NCI-H69 (cell line): Measurements from ENCODE around the gene SPARC.

Source experiments
- DNase-seq: peaks from one replicate; lab custom pipeline; 2025; lab: John Stamatoyannopoulos, UW

Gene SPARC

GRCh38 chr5:151679421-151680155 lies 7.1 kb downstream of the SPARC start:
- DNase-seq: no peak

- DNase-seq: no peak
Observed at GRCh38 chr5:151678713-151679112, 8.0 kb downstream of the SPARC start.

DNA sequence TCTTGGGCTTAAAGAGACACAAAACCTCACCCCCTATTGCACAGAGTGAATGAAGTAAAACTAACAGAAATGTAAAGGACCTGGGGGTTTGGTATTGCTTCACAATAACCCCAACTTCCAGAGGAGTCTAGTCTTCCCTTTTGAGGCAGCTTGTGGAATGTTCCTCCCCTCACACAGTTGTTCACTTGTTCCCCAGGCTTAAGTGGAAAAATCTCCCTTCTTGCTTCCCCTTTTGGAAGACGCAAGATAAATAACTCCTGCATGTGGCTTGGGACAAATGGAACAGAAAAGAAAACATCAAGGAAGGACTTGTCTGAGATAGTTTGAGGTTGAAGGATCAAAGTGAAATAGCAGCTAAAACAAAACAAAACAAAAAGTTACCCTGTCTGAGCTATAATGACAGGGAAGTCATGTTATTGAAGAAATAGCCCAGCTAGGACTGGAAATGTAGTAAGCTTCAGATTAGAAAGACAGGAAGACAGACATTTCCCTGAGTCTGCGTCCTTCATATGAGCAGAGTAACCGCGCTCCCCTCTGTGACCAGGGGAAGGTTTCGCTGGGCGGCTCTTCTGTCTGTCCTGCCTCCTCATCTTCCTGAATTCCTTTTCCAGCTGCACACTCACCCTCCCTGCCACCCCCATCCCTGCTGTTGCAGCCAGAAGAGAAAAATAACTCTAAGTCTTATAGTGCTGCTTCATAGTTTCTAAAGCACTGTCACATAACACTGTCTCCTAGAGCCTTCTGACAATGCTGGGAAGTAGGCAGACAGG lies 8.8 kb downstream of the SPARC start:
- DNase-seq: no peak

DNA sequence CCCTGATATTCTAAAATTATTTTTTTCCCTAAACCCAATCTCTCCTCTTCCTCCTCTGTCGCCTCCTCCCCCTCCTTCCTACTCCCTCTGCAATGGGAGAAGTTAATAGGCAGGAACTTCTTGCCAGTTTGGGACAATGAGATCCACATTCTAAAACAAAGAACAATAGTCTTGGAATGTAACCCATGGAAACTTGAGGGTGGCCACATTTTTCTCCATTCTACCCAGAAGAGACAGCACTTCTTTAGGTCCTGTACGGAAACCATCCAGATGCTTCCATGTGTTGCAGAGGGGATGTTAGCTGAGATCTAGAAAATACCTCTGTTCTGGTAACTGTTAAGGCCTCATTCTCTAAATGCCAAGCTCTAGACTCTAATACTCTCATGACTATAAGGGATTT lies 10.0 kb downstream of the SPARC start:
- DNase-seq: no peak

- DNase-seq: no peak
Observed at GRCh38 chr5:151676314-151676712, 10.4 kb downstream of the SPARC start.

- DNase-seq: no peak
Observed at GRCh38 chr5:151675611-151676313, 11.0 kb downstream of the SPARC start.

DNA sequence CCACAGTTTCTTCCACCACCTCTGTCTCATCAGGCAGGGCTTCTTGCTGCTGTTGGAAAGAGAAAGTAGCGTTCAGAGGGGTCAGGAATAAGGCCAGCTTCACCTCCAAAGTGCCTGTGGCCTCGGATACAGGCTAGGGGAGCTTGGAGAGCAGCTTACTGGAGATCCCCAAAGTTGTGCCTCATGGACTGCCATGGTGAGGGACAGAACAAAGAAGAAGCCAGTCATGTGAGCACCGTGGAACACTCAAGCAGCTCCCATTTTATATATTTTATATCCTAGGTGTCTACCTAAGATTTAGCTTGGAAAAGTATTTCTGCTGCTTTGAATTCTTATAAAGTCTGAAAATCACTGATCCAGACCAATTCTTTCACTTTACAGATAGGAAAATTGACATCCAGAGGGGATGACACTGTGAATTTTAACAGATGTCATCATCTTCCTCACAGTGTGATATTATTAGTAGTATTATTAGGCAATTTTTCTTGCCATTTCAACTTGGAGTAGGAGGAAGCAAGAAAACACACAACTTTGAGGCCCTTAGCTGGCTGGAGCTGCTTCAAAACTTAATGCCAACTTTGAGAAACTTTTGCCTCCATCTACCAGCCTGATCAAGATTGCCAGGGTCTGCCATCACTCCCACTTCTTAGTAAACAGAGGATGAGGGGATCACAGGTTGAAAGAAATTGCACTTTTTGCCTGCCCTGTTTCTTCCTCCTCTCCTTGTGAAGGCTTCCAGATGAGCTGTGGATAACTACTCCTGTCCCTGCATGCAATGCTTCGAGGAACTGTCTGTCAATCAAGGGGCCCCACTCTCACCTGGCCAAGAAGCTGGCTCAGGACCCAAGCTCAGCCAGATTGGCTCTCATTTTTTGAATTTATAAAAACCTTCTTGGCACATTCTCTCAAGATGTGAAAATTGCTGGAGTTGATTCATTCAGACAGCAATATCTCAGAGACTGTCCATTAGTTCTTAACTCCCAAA lies 11.8 kb downstream of the SPARC start:
- no peak for DNase-seq

DNA sequence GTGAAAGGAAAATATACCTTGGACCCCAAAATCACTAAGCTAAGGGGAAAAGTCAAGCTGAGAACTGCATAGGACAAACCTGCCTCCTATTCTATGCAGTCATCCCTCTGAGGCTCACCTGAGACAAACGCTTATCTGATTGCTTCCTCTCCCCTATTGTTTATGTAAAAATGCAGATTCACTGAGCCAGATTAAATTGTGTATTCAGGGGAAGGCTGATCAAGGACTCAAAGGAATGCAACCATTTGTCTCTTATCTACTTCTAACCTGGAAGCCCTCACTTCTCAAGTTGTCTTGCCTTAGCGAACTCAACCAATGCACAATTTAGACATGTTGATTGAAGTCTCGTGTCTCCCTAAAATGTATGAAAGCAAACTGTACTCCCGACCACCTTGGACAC lies 13.3 kb downstream of the SPARC start:
- DNase-seq: no peak

DNA sequence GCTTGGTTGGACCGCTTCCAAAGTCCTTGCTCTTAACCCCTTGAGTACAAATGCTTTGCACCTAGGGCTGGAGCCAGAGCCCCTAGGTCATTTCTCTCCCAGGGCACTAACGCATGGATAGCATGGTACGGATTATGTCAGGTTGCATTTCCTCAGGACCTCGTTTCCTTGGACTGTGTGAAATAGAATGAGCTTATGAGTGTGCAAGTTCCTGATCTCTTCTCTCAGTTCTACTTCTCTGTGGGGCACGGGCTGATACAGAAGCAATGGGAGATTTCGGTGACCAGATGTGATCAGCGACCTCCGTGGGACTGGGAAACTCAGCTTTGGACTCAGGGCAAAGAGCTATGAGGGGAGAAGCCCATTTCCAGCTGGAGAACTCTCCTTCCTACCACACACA lies 14.2 kb downstream of the SPARC start:
- DNase-seq: no peak

GRCh38 chr5:151671950-151672349 lies 14.8 kb downstream of the SPARC start:
- no peak for DNase-seq

GRCh38 chr5:151670953-151671636 lies 15.6 kb downstream of the SPARC start:
- DNase-seq: no peak

GRCh38 chr5:151670083-151670686 lies 16.5 kb downstream of the SPARC start:
- no peak for DNase-seq

DNA sequence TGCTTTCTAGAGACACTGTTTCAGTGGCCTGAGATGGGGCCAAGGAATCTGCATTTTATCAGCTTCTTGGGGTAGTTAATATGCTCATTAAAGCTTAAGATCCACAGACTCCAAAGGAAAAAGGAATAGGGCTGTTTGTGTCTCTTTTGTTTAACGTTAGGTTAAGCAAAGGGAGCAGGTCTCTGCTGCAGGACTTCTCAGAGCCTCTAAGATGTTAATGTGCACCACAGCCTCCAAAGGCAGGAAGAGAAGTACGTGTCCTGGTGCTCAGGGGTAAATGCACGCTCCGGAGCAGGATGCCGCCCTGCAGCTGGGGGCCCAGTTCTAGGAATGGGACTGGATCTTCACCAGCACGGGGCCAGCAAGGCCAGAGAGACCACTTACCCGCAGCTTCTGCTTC lies 19.6 kb downstream of the SPARC start:
- no peak for DNase-seq

GRCh38 chr5:151665613-151666012 lies 21.1 kb downstream of the SPARC start:
- no peak for DNase-seq

DNA sequence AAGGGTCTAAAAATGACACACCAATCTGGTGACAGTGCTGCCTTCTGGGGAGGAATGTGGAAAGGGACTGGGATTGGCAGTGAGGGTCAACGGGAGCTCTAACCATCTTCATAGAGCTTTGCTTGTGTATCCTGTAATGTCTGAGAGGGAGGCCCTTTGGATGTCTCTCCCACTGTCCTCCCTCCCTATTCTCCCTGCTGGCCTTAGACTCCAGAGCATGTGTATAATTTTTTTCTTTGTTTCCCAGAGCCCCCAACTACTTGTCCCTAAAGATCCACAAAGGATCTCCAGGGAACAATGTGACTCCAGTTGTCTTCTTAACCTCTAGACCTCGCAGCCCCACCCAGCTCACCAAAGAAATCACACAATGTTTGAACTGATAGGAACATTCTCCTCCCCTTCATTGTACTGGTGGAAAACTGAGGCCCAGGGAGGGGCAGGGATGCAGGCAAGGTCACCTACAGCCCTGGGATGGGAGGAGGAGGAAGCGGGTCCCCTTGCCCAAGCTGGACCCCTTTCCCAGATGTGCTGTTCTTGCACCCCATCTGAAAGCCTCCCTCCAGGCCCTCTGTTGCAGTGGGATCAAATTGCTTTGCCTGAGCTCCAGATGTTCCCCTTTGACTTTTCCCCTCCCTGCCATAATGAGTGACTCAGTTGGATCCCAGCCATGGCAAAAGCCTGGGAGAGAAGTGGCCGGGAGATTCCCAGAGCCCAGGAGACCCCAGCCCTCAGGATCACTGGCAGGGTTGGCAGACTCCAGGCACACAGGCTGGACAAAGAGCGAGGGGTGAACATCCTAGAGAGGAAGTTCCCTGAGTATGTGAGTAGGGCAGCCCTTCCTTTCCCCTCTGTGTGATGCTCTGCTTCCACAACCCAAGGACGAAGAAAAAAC lies 21.8 kb downstream of the SPARC start:
- peak; percentile 17 for DNase-seq

GRCh38 chr5:151663617-151664293 lies 23.0 kb downstream of the SPARC start:
- DNase-seq: peak; percentile 6

GRCh38 chr5:151662805-151663204 lies 23.9 kb downstream of the SPARC start:
- no peak for DNase-seq

DNA sequence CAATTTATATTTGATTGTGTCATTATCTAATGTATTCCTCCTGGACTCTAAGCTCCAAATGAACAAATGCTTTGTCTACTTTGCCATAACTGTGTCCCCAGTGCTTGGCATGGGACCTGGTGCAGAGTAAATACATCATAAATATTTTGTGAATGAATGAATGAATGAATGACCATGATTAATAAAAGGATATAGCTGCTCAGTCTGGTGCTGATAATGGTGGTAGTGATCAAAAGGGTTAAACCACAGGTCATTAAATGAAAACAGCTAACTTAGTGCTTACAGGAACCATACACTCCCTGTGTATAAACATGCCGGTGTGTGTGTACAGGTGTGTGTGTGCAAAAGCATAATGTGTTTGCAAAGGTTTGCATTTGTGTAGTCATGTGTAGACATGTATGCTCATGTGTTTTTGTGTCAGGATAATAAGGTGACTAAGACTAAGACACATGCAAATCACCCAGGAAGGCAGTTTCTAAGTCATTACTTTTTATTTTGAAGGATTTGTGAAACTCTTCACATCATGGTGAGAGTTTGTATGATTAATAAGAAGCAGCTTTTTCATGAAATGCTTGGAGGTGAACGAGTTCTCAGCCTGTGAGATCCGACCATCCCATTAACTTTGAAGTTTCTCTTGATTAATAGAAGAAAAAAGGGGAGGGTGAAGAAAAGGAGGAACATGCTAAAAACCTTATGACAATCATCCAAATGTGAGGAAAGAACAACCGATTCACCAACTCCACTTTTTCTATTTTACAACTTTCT lies 24.6 kb downstream of the SPARC start:
- no peak for DNase-seq
